SU-DHL-6 (cell line): ENCODE measurements around the gene CD274.

Experiments used
- H2AFZ ChIP-seq: fragments of 200-600 bp; sonication (generic); 2 replicates; pipeline ENCODE4 v1.6.1; 2014; ENCODE audit warnings: low read depth, mild to moderate bottlenecking, moderate library complexity, mixed read lengths, antibody characterized with exemption, low read length; ENCODE audit not compliant: severe bottlenecking
- H3F3A ChIP-seq: fragments of 200-600 bp; shearing (Covaris generic); 2 replicates; pipeline ENCODE4 v1.6.0; 2016; ENCODE audit warnings: antibody characterized with exemption, mild to moderate bottlenecking; ENCODE audit not compliant: insufficient read depth
- H3K27ac ChIP-seq: fragments of 200-600 bp; sonication (generic); 2 replicates; pipeline ENCODE4 v1.5.1; 2016; ENCODE audit warnings: low read depth, mild to moderate bottlenecking, low read length, moderate library complexity, mixed read lengths
- H3K27me3 ChIP-seq: fragments of 200-600 bp; sonication (generic), shearing (Covaris generic); 2 replicates; pipeline ENCODE4 v1.6.0; 2014; ENCODE audit warnings: mild to moderate bottlenecking, low read length
- H3K36me3 ChIP-seq: fragments of 200-600 bp; sonication (generic); 2 replicates; pipeline ENCODE4 v1.6.1; 2014; ENCODE audit warnings: mild to moderate bottlenecking, low read length, mixed read lengths
- H3K4me2 ChIP-seq: fragments of 300-600, 200-600 bp; shearing (Covaris generic), sonication (generic); 2 replicates; pipeline ENCODE4 v1.6.0; 2014; ENCODE audit warnings: low read length, low read depth, mild to moderate bottlenecking; ENCODE audit not compliant: poor library complexity, severe bottlenecking
- H3K4me3 ChIP-seq: fragments of 200-600 bp; sonication (generic); 2 replicates; pipeline ENCODE4 v1.5.1; 2014; ENCODE audit warnings: antibody characterized with exemption, low read length, mild to moderate bottlenecking, mixed read lengths; ENCODE audit not compliant: insufficient read depth, poor library complexity, severe bottlenecking
- H3K79me2 ChIP-seq: fragments of 200-600 bp; sonication (generic); 2 replicates; pipeline ENCODE4 v1.6.1; 2014; ENCODE audit warnings: mild to moderate bottlenecking, low read length, moderate library complexity; ENCODE audit not compliant: insufficient read depth
- H3K9ac ChIP-seq: fragments of 200-600 bp; sonication (generic); 2 replicates; pipeline ENCODE4 v1.7.0; 2014; ENCODE audit warnings: mild to moderate bottlenecking, low read length
- H3K9me2 ChIP-seq: fragments of 200-600 bp; sonication (generic); replicated peaks from 2 replicates; pipeline ENCODE4 v1.6.1; 2014; ENCODE audit warnings: low read length; ENCODE audit not compliant: insufficient read depth
- H3K9me3 ChIP-seq: fragments of 200-600 bp; sonication (generic); 2 replicates; pipeline ENCODE4 v1.6.1; 2014; ENCODE audit warnings: low read length, mixed read lengths; ENCODE audit not compliant: insufficient read depth
- H4K20me1 ChIP-seq: fragments of 200-600 bp; sonication (generic); 2 replicates; pipeline ENCODE4 v1.6.1; 2014; ENCODE audit warnings: low read depth, mild to moderate bottlenecking, antibody characterized with exemption, low read length, moderate library complexity, mixed read lengths
- EZH2phosphoT487 ChIP-seq: fragments of 200-600 bp; sonication (generic), shearing (Covaris generic); conservative IDR thresholded peaks from 2 replicates; pipeline ENCODE4 v1.6.1; 2018; ENCODE audit warnings: mild to moderate bottlenecking, antibody characterized with exemption, low read length, moderate library complexity, mixed read lengths
- TF ChIP-seq, protein P1 (sequence below): fragments of 200-600 bp; sonication (generic); IDR thresholded peaks from one replicate; pipeline ENCODE4 v1.5.1; 2017; ENCODE audit warnings: antibody characterized with exemption, mild to moderate bottlenecking, low read length, moderate library complexity; ENCODE audit not compliant: insufficient read depth, poor library complexity, severe bottlenecking

Gene CD274

DNA sequence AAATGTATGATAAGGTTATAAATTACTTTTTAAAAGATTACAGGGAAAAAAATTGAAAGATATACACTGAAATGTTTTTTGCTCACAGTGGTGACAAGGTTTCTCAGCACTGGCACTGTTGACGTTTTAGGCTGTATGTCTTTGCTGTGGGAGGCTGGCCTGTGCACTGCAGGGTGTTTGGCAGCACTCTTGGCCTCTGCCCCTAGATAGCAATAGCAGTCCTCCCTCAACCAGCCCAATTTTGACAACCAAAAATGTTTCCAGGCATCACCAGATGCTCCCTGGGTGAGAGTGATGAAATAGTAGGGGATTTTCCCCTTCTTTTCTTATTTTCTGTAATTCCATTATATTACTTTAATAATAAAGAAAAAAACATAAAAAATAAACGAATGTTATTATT lies 3.3 kb downstream of the CD274 start:
- H3K9me2 ChIP-seq, result no peaks in the 10 kb centered on the region
- no peaks in the 10 kb centered on the region for H3K36me3 ChIP-seq
- no peaks in the 10 kb centered on the region for H3K27me3 ChIP-seq
- H4K20me1 ChIP-seq, result no peaks in the 10 kb centered on the region
- H3K27ac ChIP-seq, result no peak overlapping the region
- no peaks in the 10 kb centered on the region for H3K9me3 ChIP-seq
- no peak overlapping the region for H3K9ac ChIP-seq
- H3K4me2 ChIP-seq, result no peak overlapping the region
- no peak overlapping the region for H3K4me3 ChIP-seq
- H3F3A ChIP-seq, result peaks cover 3% of the 10 kb centered on the region; the same call in 1 of the 2 replicates
- H3K79me2 ChIP-seq, result no peaks in the 10 kb centered on the region
- no peak for TF ChIP-seq EZH2phosphoT487
- TF ChIP-seq, protein P1, sequence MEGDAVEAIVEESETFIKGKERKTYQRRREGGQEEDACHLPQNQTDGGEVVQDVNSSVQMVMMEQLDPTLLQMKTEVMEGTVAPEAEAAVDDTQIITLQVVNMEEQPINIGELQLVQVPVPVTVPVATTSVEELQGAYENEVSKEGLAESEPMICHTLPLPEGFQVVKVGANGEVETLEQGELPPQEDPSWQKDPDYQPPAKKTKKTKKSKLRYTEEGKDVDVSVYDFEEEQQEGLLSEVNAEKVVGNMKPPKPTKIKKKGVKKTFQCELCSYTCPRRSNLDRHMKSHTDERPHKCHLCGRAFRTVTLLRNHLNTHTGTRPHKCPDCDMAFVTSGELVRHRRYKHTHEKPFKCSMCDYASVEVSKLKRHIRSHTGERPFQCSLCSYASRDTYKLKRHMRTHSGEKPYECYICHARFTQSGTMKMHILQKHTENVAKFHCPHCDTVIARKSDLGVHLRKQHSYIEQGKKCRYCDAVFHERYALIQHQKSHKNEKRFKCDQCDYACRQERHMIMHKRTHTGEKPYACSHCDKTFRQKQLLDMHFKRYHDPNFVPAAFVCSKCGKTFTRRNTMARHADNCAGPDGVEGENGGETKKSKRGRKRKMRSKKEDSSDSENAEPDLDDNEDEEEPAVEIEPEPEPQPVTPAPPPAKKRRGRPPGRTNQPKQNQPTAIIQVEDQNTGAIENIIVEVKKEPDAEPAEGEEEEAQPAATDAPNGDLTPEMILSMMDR, result no peak
- H2AFZ ChIP-seq, result no peak overlapping the region

DNA sequence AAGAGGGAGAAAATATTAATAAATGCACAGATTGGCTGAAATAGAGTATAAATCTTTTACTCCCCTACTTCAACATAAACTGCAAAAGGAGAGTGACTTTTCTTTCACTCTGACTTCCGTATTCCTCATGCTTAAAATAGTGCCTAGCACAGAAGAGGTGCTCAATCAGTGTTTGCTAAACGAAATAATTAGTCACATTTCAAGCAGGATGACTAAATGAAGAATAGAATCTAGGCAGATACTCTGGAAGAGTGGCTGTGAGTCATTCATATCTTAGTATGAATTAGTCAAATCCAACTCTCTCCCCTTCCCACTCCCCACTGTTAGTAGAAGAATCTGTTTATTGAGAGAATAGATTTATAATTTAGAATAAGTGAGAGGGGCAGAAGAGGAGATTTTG lies 4.8 kb downstream of the CD274 start:
- Histone ChIP-seq H2AFZ (no peak overlapping the region), H3K4me2 (no peak overlapping the region), H3K9ac (no peak overlapping the region)

DNA sequence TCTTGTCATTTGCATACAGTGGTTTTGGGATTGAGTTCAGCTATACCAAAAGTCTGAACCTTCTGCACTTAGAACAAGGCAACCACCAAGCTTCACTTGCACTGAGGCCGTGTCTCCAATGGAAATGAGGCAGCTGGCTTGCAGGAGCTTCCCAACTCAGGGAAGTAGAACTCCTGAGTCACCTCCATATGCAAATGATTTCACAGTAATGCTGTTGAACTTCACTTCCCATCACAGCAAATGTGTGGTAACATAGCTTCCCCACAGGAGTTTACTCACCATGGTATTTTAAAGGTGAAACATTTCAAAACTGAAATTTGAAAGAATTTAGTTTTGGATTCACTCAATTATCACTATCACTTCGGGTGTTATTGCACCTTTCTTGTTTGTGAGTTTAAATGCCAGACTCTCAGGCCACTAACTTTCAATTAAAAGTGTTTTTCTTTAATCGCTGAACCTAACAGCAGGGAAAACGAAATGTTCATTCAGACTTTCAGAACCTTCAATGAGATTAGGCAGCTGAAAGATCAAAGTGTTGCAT lies 9.0 kb downstream of the CD274 start:
- Histone ChIP-seq H2AFZ (no peak overlapping the region), H3F3A (no peaks in the 10 kb centered on the region), H3K9me2 (no peaks in the 10 kb centered on the region), H3K9ac (no peak overlapping the region), H3K4me3 (no peak overlapping the region), H3K27ac (no peak overlapping the region), H3K79me2 (no peaks in the 10 kb centered on the region), H3K36me3 (no peaks in the 10 kb centered on the region), H4K20me1 (no peaks in the 10 kb centered on the region), H3K4me2 (no peak overlapping the region), H3K9me3 (no peaks in the 10 kb centered on the region), H3K27me3 (no peaks in the 10 kb centered on the region)
- no peak for TF ChIP-seq EZH2phosphoT487
- TF ChIP-seq, protein P1, result no peak

More for the DNA sequence above, 4.8 kb downstream of the CD274 start:
- Histone ChIP-seq H3K9me3 (no peaks in the 10 kb centered on the region), H3K27me3 (no peaks in the 10 kb centered on the region), H3K4me3 (no peak overlapping the region), H3F3A (no peaks in the 10 kb centered on the region; the same call in 1 of the 2 replicates), H3K9me2 (no peaks in the 10 kb centered on the region), H4K20me1 (no peaks in the 10 kb centered on the region), H3K79me2 (no peaks in the 10 kb centered on the region), H3K36me3 (no peaks in the 10 kb centered on the region), H3K27ac (no peak overlapping the region)
- TF ChIP-seq, protein P1, result no peak
- no peak for TF ChIP-seq EZH2phosphoT487
